ENCODE results near the gene FTSJ1. TPM values are rescaled to one million over a fixed set of nuclear protein-coding genes. Genes with fewer than 3 reads are reported as not detected.
A peak's percentile ranks its signal among the peaks of the same experiment; 100 is the strongest.

Gene FTSJ1
- total and polyA plus RNA-seq, 2 of the 8 experiments (the other 6 are each of a cell fraction or from before 2014, with no cell fraction given), result 62.4 to 80.4 TPM

GRCh38 chrX:48476919-48477318 lies 920 bp downstream of the FTSJ1 start:
- peak overlapping the region; percentile 74 to 93 (median 82) for H3K4me3 ChIP-seq (ENCODE audit: extremely low read depth in 1 of 4, insufficient read depth in 2 of 4, low read depth in 3 of 4, low read length in 4 of 4)
- no peak overlapping the region for H3K14ac ChIP-seq (ENCODE audit: insufficient read length)
- peak overlapping the region in 3 of 4 experiments; percentile 14 to 60 (median 22); a peak in 2 of 7 replicates for H3K9ac ChIP-seq (replicated peaks in 1 of 4; ENCODE audit: extremely low read depth in 1 of 4, low read depth in 3 of 4, low read length in 3 of 4)
- H3K79me2 ChIP-seq (ENCODE audit: control insufficient read depth in 1 of 2, insufficient read depth in 2 of 2, low read length in 2 of 2), result peaks cover 0 to 24% of the 10 kb centered on the region in 2 experiments; a peak in 2 of 4 replicates
- no peak overlapping the region for H2BK5ac ChIP-seq (ENCODE audit: low read depth, low read length)
- H3K27me3 ChIP-seq (replicated peaks in 1 of 4; ENCODE audit: control insufficient read depth in 3 of 4, extremely low read depth in 1 of 4, insufficient read depth in 3 of 4, low read length in 3 of 4), result no peaks in the 10 kb centered on the region
- ChIA-PET POLR2A (ENCODE audit: partially characterized antibody) (interaction anchor here (2.4 kb wide), 1 partner anchor 16 kb away, joined by 5 read pairs; no protein-coding TSS in a partner anchor), CTCF (ENCODE audit: partially characterized antibody) (no interaction called here)
- DNase-seq (ENCODE audit: low read depth in 1 of 2, low spot score in 2 of 2), result no peak
- H4K5ac ChIP-seq (ENCODE audit: insufficient read length, low read depth, low read length), result no peak overlapping the region
- no peak overlapping the region for H4K8ac ChIP-seq (ENCODE audit: extremely low read depth, insufficient read depth, low read length)
- H2BK15ac ChIP-seq (ENCODE audit: low read length), result no peak overlapping the region
- no peak overlapping the region for H3K4ac ChIP-seq (replicated peaks; ENCODE audit: insufficient read length, low read depth, low read length)
- H3K4me2 ChIP-seq (ENCODE audit: insufficient read depth in 1 of 2, low read depth in 2 of 2, low read length in 2 of 2), result peak overlapping the region; percentile 74 to 77
- no peak overlapping the region for H4K91ac ChIP-seq (replicated peaks; ENCODE audit: insufficient read length, low read length)
- H3K4me1 ChIP-seq (replicated peaks in 1 of 4; ENCODE audit: control insufficient read depth in 3 of 4, insufficient read depth in 4 of 4, low read length in 3 of 4), result peaks cover 3 to 15% (median 8%) of the 10 kb centered on the region in 4 experiments
- no peak overlapping the region for H2BK12ac ChIP-seq (ENCODE audit: low read depth, low read length)
- H2AFZ ChIP-seq (ENCODE audit: low read length), result no peak overlapping the region
- no peak overlapping the region for H3K56ac ChIP-seq (replicated peaks; ENCODE audit: insufficient read length, low read depth, low read length)
- WGBS, 2 experiments (ENCODE audit: extremely low coverage in 1 of 2, insufficient coverage in 1 of 2, insufficient read length in 1 of 2, insufficient replicate concordance in 2 of 2, low coverage in 1 of 2, low lambda C conversion rate in 2 of 2, missing lambda C conversion rate in 1 of 2), result 68 to 100% methylated on average over 1 to 4 of the region's 4 CpGs
- no peaks in the 10 kb centered on the region for H3K79me1 ChIP-seq (ENCODE audit: low read depth, low read length)
- peaks cover 0 to 7% of the 10 kb centered on the region in 2 experiments for H4K20me1 ChIP-seq (replicated peaks in 1 of 2; ENCODE audit: control insufficient read depth in 1 of 2, insufficient read depth in 2 of 2, low read length in 2 of 2)
- no peak overlapping the region for H2AK5ac ChIP-seq (ENCODE audit: low read depth, low read length)
- no peaks in the 10 kb centered on the region for H3K9me3 ChIP-seq (ENCODE audit: insufficient read depth in 2 of 2, low read depth in 1 of 2, low read length in 1 of 2)
- H3K36me3 ChIP-seq (ENCODE audit: control insufficient read depth in 2 of 4, insufficient read depth in 4 of 4, low read length in 3 of 4), result peaks cover 0 to 12% (median 0%) of the 10 kb centered on the region in 4 experiments; a peak in 2 of 8 replicates
- no peak for FAIRE-seq
- no peak overlapping the region for H2BK20ac ChIP-seq (ENCODE audit: low read length)
- H2BK120ac ChIP-seq (replicated peaks; ENCODE audit: low read depth, low read length), result no peak overlapping the region
- no peak overlapping the region for H3K27ac ChIP-seq (ENCODE audit: low read depth, low read length)
- no peak overlapping the region for H3K23ac ChIP-seq (ENCODE audit: insufficient read length)
- H3K18ac ChIP-seq (ENCODE audit: extremely low read depth, low read length), result no peak overlapping the region
- H3K23me2 ChIP-seq (ENCODE audit: low read depth, low read length), result peaks cover 3% of the 10 kb centered on the region; the same call in 1 of the 2 replicates
- TF ChIP-seq EGR1 (IDR thresholded peaks at IDR 0.05; ENCODE audit: borderline replicate concordance, low read depth, low read length) (no peak), TAF1 (IDR thresholded peaks at IDR 0.05; ENCODE audit: low read depth, low read length) (no peak)

All from H1 (cell line).